HL-60/S4 treated with phorbol 12-myristate 13-acetate at 8.2 ng/mL for 4 days and 3 days (cell line): Measurements from ENCODE around the gene WNT11.
"Not testable (repeated sequence)": the region's sequence is repeated elsewhere in the genome, so short reads cannot be mapped to it uniquely, and the experiment has no call there.

Experiments
- in situ Hi-C: fragments of 300-500 bp; cut with MboI; formaldehyde crosslinking; loops from 2 replicates; pipeline ENCODE4 v1.15.0; 2022; ENCODE audit warnings: low sequenced_read_pairs

The WNT11 gene

GRCh38 chr11:76205252-76206076 is 838 bp downstream of the WNT11 start:
- in situ Hi-C loops = loop anchor here (10.0 kb wide), 1 partner anchor 109 kb away; no protein-coding TSS in a partner anchor

GRCh38 chr11:76203937-76204336 is 2.4 kb downstream of the WNT11 start:
- in situ Hi-C loops = loop anchor here (10.0 kb wide), 1 partner anchor 111 kb away; no protein-coding TSS in a partner anchor

- in situ Hi-C loops = loop anchor here (10.0 kb wide), 1 partner anchor 111 kb away; no protein-coding TSS in a partner anchor
These were observed 3.0 kb downstream of the WNT11 start for GRCh38 chr11:76203131-76203925.

- in situ Hi-C loops = loop anchor here (10.0 kb wide), 1 partner anchor 113 kb away; no protein-coding TSS in a partner anchor
These were observed 4.5 kb downstream of the WNT11 start for GRCh38 chr11:76201672-76202412.

GRCh38 chr11:76201056-76201455 is 5.2 kb downstream of the WNT11 start:
- in situ Hi-C loops = loop anchor here (10.0 kb wide), 1 partner anchor 114 kb away; no protein-coding TSS in a partner anchor

GRCh38 chr11:76200006-76200940 is 6.0 kb downstream of the WNT11 start:
- in situ Hi-C loops = loop anchor here (10.0 kb wide), 1 partner anchor 115 kb away; no protein-coding TSS in a partner anchor

GRCh38 chr11:76198691-76199090 is 7.6 kb downstream of the WNT11 start:
- in situ Hi-C loops = not testable (repeated sequence)

GRCh38 chr11:76197941-76198640 is 8.2 kb downstream of the WNT11 start:
- in situ Hi-C loops = no loop called here

- in situ Hi-C loops = no loop called here
These were observed 9.0 kb downstream of the WNT11 start for GRCh38 chr11:76197332-76197731.

- in situ Hi-C loops = no loop called here
These were observed 9.5 kb downstream of the WNT11 start for GRCh38 chr11:76196849-76197248.

GRCh38 chr11:76194872-76195668 is 11.2 kb downstream of the WNT11 start:
- in situ Hi-C loops = no loop called here

GRCh38 chr11:76193219-76193618 is 13.1 kb downstream of the WNT11 start:
- in situ Hi-C loops = no loop called here

GRCh38 chr11:76190376-76190775 is 15.9 kb downstream of the WNT11 start:
- in situ Hi-C loops = no loop called here

- in situ Hi-C loops = no loop called here
These were observed 16.6 kb downstream of the WNT11 start for GRCh38 chr11:76189682-76190081.

- in situ Hi-C loops = no loop called here
These were observed 17.4 kb downstream of the WNT11 start for GRCh38 chr11:76188873-76189272.

GRCh38 chr11:76186776-76187279 is 19.5 kb downstream of the WNT11 start:
- in situ Hi-C loops = no loop called here

- in situ Hi-C loops = no loop called here
These were observed 20.3 kb downstream of the WNT11 start for GRCh38 chr11:76185931-76186401.

- in situ Hi-C loops = no loop called here
These were observed 20.8 kb downstream of the WNT11 start for GRCh38 chr11:76185511-76185910.
